Panc1 (cell line): ENCODE results near the gene SCCPDH. TPM values are rescaled to one million over a fixed set of nuclear protein-coding genes. Genes with fewer than 3 reads are reported as not detected.

Experiments used
- ATAC-seq: fragments of 200-7000 bp; cut with Tn5 transposase; 2 replicates; pipeline ENCODE4 v1.9.1; 2020; ENCODE audit warnings: mild to moderate bottlenecking, moderate library complexity
- BruUV-seq: library from RNA; stranded (reverse); fragments of 400-500 nt; replicated peaks from 2 replicates; lab custom pipeline; 2021; lab: Mats Ljungman, UMichigan
- CTCF ChIA-PET: fragments of 300-600 bp; sonication (Branson Sonifier 250); formaldehyde crosslinking; loops from one replicate; lab custom pipeline; 2022; ENCODE audit warnings: antibody characterized with exemption; lab: Charles Lee
- POLR2A ChIA-PET: fragments of 300-600 bp; sonication (Branson Sonifier 250); formaldehyde crosslinking; loops from one replicate; lab custom pipeline; 2022; ENCODE audit warnings: antibody characterized with exemption; lab: Charles Lee
- DNase-seq: peaks from one replicate; pipeline ENCODE4 v3.0.0-alpha.2; 2010; ENCODE audit warnings: low read depth, low spot score
- H3K27ac ChIP-seq: 2 replicates; pipeline ENCODE4 v1.5.1; 2011; ENCODE audit warnings: mild to moderate bottlenecking, low read length, inconsistent platforms
- H3K27me3 ChIP-seq: fragments of 200-500 bp; sonication (Bioruptor generic); 2 replicates; pipeline ENCODE4 v1.6.0; 2014; ENCODE audit warnings: low read length, inconsistent platforms; ENCODE audit not compliant: control insufficient read depth, insufficient read depth
- H3K36me3 ChIP-seq: fragments of 200-500 bp; sonication (Bioruptor generic); 2 replicates; pipeline ENCODE4 v1.5.1; 2014; ENCODE audit warnings: inconsistent platforms, mild to moderate bottlenecking, low read length, moderate library complexity; ENCODE audit not compliant: control insufficient read depth, insufficient read depth
- H3K4me1 ChIP-seq: 2 replicates; pipeline ENCODE4 v1.5.1; 2011; ENCODE audit warnings: inconsistent platforms, mild to moderate bottlenecking, low read length, moderate library complexity; ENCODE audit not compliant: control insufficient read depth, insufficient read depth
- H3K4me3 ChIP-seq, 2 experiments: 2 replicates each; pipeline ENCODE4 v1.5.1; 2011 to 2012; ENCODE audit warnings: low read depth in 2 of 2, low read length in 2 of 2, mild to moderate bottlenecking in 2 of 2, inconsistent platforms in 1 of 2, moderate library complexity in 1 of 2
- H3K9me3 ChIP-seq: fragments of 200-500 bp; sonication (Bioruptor generic); 2 replicates; pipeline ENCODE4 v1.5.1; 2014; ENCODE audit warnings: low read depth, mild to moderate bottlenecking, inconsistent platforms, low read length, moderate library complexity; ENCODE audit not compliant: control insufficient read depth, insufficient read depth
- POLR2AphosphoS5 ChIP-seq: IDR thresholded peaks from 2 replicates; pipeline ENCODE4 v1.6.1; 2012; ENCODE audit warnings: mild to moderate bottlenecking, low read depth, low read length, moderate library complexity
- in situ Hi-C: cut with HindIII; loops from 2 replicates; pipeline ENCODE4 v1.10.0; 2016; ENCODE audit warnings: low sequenced_read_pairs, low pct_unique_long_range_greater_than_20kb
- intact Hi-C: fragments of 100-400 bp; cut with micrococcal nuclease; formaldehyde crosslinking; loops from one replicate; pipeline ENCODE4 v1.10.0; 2022; ENCODE audit not compliant: unreplicated experiment
- total RNA-seq: library from RNA; stranded (reverse); gene quantifications from one replicate; pipeline ENCODE4 v1.2.1, GENCODE V29; 2021; ENCODE audit not compliant: unreplicated experiment
- TF ChIP-seq, protein P1 (sequence below), 2 experiments: IDR thresholded peaks; 2 replicates each; pipeline ENCODE4 v1.6.1; 2011 to 2012; ENCODE audit warnings: low read depth in 2 of 2, control low read depth in 1 of 2, low read length in 1 of 2, mild to moderate bottlenecking in 1 of 2, moderate library complexity in 1 of 2; ENCODE audit not compliant: insufficient read depth in 1 of 2
- TF ChIP-seq, protein P2 (sequence below): fragments of 450-650 bp; IDR thresholded peaks from 2 replicates; pipeline ENCODE4 v1.5.1; 2017; ENCODE audit warnings: mild to moderate bottlenecking

SCCPDH gene
- total RNA-seq, 1 experiment from 2014 or later = 40.2 TPM

DNA sequence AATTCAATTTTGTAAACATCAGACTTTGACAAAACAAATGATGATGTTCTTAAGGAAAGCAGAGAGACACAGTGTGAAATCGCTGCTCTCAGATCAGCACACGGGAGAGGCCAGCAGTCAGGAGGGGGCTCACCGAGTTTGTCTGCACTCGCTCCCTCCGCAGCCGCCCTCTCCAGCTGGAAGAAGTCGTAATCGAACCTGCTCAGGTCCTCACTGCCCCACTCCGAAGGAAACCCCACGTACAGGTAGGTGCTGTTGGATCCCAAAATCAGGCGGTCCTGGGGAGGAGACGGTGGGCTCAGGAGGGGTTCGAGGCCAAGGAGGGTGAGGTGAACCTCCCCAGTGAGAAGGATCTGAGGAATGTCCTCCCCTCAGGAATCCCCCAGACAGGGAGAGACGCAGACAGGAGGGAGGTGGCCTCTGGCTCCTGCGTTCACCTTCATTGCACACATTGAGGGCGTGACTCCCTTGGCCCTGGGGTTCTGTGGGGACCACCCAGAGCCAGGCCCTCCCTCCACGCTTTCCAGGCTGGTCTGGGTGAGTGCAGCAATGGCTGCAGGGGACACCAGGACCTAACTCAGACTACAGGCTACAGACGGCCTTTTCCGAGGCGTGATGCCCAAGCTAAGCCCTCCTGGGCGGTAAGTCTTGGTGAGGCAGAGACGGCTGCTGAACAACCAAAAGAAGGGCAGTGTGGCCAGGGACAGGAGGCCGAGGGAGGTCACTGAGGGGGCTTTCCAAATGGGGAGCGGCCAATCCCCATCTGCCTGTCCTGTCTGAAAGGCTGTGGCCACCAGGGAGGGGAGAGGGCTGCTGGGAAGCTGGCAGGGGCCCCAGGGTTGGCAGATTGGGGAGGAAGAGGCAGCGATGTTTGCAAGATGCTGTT, 65.5 kb downstream of the SCCPDH start:
- BruUV-seq = no TSS peak
- no peak for TF ChIP-seq POLR2AphosphoS5
- DNase-seq (no peak), ATAC-seq (no peak)
- H3K4me3 ChIP-seq = no peak overlapping the region
- ChIA-PET POLR2A (no interaction called here), CTCF (interaction anchor here (0.7 kb wide), 1 partner anchor 90 kb away, joined by 3 read pairs; no protein-coding TSS in a partner anchor)
- no peaks in the 10 kb centered on the region for H3K36me3 ChIP-seq
- in situ Hi-C loops = no loop called here
- intact Hi-C loops = no loop called here
- H3K27ac ChIP-seq = no peak overlapping the region
- no peaks in the 10 kb centered on the region; the same call in 1 of the 2 replicates for H3K4me1 ChIP-seq
- no peaks in the 10 kb centered on the region for H3K27me3 ChIP-seq
- H3K9me3 ChIP-seq = no peaks in the 10 kb centered on the region

DNA sequence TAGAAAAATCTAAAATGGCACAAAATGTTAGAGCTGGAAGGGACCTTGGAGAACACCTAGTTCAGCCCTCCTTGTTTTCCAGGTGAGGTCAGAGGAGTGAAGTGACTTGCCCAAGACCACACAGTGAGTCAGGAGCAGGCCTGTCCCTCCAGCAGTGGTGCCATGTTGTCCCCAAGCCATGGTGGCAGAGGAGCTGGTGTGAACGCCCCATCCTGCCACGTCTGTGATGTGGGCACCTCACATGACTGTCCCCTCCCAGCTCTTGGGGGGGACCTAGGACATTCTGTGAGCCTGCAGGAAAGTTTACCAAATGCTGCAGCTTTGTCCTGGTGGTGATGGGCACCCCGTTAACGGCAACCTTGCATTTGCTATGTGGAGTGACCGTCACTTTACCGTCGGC, 66.2 kb downstream of the SCCPDH start:
- POLR2A ChIA-PET = interaction anchor here (0.6 kb wide), 1 partner anchor 390 kb away, joined by 4 read pairs; no protein-coding TSS in a partner anchor
- CTCF ChIA-PET = interaction anchor here (0.7 kb wide), 1 partner anchor 89 kb away, joined by 3 read pairs; no protein-coding TSS in a partner anchor

More for the DNA sequence above, 66.2 kb downstream of the SCCPDH start:
- H3K36me3 ChIP-seq = no peaks in the 10 kb centered on the region
- no TSS peak for BruUV-seq
- in situ Hi-C loops = no loop called here
- no peak overlapping the region for H3K4me3 ChIP-seq
- no peaks in the 10 kb centered on the region for H3K27me3 ChIP-seq
- no peaks in the 10 kb centered on the region for H3K9me3 ChIP-seq
- DNase-seq (no peak), ATAC-seq (no peak)
- H3K4me1 ChIP-seq = no peaks in the 10 kb centered on the region
- TF ChIP-seq, protein P1, sequence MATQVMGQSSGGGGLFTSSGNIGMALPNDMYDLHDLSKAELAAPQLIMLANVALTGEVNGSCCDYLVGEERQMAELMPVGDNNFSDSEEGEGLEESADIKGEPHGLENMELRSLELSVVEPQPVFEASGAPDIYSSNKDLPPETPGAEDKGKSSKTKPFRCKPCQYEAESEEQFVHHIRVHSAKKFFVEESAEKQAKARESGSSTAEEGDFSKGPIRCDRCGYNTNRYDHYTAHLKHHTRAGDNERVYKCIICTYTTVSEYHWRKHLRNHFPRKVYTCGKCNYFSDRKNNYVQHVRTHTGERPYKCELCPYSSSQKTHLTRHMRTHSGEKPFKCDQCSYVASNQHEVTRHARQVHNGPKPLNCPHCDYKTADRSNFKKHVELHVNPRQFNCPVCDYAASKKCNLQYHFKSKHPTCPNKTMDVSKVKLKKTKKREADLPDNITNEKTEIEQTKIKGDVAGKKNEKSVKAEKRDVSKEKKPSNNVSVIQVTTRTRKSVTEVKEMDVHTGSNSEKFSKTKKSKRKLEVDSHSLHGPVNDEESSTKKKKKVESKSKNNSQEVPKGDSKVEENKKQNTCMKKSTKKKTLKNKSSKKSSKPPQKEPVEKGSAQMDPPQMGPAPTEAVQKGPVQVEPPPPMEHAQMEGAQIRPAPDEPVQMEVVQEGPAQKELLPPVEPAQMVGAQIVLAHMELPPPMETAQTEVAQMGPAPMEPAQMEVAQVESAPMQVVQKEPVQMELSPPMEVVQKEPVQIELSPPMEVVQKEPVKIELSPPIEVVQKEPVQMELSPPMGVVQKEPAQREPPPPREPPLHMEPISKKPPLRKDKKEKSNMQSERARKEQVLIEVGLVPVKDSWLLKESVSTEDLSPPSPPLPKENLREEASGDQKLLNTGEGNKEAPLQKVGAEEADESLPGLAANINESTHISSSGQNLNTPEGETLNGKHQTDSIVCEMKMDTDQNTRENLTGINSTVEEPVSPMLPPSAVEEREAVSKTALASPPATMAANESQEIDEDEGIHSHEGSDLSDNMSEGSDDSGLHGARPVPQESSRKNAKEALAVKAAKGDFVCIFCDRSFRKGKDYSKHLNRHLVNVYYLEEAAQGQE (IDR thresholded peaks at IDR 0.05; ENCODE audit: insufficient read depth in 1 of 2, low read depth in 2 of 2, low read length in 1 of 2) = no peak
- TF ChIP-seq, protein P2, sequence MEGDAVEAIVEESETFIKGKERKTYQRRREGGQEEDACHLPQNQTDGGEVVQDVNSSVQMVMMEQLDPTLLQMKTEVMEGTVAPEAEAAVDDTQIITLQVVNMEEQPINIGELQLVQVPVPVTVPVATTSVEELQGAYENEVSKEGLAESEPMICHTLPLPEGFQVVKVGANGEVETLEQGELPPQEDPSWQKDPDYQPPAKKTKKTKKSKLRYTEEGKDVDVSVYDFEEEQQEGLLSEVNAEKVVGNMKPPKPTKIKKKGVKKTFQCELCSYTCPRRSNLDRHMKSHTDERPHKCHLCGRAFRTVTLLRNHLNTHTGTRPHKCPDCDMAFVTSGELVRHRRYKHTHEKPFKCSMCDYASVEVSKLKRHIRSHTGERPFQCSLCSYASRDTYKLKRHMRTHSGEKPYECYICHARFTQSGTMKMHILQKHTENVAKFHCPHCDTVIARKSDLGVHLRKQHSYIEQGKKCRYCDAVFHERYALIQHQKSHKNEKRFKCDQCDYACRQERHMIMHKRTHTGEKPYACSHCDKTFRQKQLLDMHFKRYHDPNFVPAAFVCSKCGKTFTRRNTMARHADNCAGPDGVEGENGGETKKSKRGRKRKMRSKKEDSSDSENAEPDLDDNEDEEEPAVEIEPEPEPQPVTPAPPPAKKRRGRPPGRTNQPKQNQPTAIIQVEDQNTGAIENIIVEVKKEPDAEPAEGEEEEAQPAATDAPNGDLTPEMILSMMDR = no peak
- H3K27ac ChIP-seq = no peak overlapping the region
- intact Hi-C loops = no loop called here
